ENCODE results near the gene LAPTM5.

Gene LAPTM5

GRCh38 chr1:30726773-30727684, 30.5 kb downstream of the LAPTM5 start:
- no peak for DNase-seq

DNA sequence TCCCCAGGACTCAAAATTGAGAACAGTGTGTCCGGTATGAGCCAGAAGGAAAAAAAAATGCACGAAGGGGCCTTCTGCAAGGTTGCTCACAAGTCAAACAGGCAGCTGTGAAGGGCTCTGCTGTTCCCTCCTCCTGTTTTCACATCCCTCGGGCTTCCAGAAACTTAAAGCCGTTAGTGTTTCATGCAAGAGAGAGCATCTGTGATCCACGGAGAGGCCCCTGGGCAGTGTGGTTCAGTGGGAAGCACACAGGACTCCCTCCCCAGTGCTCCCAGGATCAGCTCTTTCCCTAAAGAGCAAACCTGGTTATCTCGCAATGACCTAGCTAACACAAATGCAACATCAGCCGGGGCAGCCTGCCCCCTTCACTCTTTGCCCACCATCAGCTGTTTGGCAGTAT, 31.3 kb downstream of the LAPTM5 start:
- DNase-seq = no peak

DNA sequence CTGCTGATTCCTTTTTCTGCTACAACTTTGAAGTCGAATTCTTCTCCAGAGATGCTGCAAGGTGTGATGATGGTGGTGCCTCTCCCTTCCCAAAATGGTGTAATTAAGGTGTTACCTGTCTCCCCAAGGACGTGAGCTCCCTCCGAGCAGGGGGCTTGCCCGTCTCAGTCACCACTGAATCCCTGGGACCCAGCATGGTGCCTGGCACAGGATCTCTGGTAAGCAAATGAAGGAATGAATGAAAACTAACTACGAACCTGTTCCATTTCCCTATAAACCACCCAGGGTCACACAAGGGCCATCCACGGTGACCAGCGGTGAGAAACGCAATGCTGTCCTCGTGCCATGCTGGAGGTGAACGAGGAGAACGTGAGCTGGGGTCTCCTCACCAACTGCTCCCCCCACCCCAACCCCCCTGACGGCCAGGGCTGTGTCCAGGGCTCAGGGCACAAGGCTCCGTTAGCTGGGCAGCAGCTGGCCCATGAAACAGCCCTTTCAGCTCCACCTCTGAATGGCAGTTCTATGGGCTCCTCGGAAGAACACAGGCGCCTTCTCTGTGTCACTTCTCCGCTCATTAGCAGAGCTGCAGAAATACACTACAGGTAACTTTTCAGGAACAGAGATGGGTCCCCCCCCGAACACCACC, 32.0 kb downstream of the LAPTM5 start:
- no peak for DNase-seq

DNA sequence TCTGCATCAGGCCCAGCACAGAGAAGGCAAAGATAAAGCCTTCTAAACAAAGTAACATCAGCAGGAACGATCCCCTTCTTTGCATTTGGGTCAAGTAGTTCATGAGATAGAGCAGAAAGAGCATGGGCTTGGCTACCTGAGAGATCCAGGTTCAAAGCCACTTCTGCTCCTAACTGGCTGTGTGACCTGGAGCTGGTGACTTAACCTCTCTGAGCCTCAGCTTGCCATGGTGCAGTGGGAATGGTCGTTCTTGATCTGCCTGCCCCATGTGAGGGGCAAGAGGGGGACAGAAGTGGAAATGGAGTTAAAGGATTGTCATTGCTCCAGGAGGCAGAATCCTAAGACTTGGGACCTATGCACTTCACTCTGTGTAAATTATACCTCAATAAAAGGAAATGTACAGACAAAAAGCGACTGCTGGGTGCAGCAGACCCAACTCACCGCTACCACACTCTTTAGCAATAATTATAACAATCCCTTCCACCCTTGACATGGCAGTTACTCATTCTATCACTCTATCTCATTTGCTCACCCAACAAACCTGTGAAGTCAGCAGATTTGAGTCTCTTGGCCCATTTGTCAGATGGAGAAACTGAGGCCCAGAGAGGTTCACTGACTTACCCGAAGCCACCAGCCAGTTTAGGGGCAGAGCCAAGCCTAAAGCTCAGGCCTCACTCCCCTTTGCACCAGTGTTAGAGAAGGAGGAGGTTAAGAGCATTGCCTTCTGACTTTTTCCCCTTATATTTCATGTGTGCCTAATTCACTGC, 32.7 kb downstream of the LAPTM5 start:
- DNase-seq = no peak

GRCh38 chr1:30724175-30724574, 33.4 kb downstream of the LAPTM5 start:
- DNase-seq = no peak

GRCh38 chr1:30723331-30723755, 34.2 kb downstream of the LAPTM5 start, which contains the start of gene MATN1:
Gene MATN1 (minus strand): TSS chr1:30723585. CDS start chr1:30723551, 34 bp downstream.
- no peak for DNase-seq

- no peak for DNase-seq
Observed at GRCh38 chr1:30721812-30722537, 35.6 kb downstream of the LAPTM5 start.

DNA sequence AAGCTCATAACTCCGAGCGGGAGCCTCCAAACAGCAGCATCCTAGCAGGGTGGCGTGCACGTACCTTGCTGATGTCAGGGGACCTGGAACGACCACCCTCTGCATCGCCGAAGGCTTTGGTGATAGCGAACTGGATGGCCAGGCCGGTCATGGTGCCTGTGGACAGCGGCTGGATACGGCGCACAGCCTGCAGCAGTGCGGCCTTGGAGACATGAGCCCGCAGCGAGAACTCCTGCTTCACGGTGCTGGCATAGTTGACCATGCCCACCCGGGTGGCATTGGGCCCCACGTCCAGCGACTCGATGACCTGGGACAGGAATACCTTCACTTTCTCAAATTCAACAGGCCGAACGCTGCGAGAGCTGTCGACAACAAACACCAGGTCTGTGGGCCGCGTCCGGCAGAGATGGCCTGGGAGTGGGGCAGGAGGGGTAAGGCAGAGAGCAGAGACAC, 36.2 kb downstream of the LAPTM5 start:
- DNase-seq = no peak

DNA sequence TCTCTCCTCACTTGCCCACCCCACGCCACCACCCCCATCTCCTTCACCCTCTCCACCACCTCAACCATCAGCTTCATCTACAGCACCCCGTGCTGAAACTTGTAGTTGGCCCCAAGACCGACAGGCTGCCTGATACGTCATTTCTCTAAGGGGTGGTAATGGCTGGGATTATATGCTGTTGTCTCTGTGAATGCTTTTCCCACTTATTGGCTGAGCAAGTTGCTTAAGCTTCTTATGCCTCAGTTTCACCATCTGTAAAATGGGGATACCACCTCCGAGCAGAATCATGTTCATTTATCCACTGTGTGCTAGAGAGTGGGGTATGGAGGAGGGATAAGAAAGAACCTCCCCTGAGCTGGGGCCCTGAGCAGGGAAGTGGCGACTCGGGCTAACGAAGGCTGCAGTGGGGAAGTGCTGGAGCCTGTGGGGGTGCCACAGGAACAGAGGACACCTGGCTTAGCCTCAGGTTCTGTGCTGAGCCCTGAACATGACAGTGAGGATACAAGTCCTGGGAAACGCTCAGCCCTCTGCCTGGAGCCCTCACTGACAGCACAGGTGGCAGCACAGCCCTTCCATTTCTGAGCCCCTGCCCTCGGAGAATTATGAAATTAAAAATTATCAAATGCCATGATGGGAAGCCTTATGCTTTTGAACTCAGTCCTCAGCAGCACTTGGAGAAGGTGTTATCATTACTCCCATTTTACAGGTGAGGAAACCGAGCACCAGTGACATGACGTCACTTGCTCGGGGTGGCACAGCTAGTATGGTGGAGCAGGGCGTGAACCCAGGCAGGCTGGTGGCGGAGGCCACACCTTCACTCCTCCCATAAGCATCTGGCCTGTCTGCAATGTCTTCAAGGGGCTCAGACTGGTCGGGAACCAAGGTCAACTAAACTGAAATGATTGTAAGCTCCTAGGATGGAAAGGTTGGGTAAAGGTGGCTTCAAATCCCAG, 37.0 kb downstream of the LAPTM5 start:
- DNase-seq = no peak

DNA sequence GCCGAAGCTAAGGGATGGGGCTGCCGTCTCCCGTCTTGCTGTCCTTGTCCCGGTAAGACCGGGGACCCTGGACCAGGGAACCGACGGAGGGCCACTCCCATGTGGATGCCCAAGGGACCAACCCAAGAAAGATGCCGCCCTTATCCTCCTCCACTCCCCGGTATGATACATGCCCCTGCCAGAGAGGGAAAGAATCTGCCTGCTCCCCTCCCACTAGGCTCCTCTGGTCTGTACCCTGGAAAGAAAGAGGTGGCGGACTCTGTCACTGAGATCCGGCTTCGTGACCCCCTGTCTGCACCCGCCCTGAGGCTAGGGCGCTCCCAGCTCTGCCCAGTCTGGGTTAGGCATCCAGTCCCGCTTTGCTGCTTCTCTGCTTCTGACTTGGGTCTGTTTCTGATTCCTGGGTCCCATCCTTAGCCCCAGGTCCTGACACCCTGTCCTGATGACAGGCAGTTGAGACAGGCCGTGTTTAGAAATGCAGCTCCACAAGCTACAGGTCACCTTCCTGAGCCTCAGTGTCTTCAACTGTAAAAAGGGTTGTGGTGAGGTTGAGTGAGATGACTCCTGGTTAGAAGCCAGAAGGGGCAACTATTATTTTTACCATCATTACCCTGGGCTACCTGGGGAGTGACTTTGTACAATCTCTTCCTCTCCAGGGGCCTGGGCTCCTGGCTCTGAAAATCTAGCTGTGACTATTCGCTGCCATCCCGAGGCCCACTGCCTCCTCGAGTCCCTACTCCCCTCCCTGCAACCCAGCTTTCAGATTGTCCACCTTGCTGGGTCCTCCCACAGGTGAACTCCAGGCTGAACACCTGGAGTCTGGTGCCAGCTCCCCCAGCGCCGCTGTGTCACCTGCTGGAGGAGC, 37.9 kb downstream of the LAPTM5 start:
- no peak for DNase-seq

DNA sequence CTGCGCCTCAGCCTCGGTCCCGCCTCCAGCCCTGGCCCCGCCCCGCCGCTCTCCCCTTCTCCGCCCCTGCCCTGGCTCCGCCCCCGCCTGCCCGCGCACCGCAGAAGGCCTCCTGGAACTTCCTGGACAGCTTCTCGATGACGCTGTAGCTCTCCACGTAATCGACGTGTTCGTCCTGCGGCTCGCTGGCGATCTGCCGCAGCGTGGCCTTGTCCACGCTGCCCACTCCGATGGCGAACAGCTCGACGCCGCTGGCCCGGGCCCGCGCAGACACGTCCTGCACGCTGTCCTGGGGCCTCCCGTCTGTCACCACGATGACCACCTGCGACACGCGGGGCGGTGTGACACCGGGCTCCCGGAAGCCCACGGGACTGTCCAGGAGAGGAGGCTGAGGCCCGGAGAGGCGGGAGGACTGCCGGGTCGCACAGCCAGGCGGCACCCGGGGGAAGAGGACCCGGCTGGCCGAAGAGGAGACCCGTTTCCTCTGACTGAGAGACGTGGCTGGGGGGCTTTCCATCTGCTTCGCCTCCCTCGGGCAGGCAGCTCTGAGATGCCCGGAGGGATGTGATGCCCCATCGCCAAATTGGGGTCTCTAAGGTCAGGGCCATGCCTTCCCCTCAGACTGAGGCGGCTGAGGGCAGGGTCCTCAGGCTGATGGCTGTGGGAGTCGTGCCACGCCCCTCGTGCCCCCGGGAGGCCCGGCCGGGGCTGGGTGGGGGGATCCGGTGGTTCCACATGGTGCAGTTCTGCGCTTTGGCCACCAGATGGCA, 38.8 kb downstream of the LAPTM5 start:
- DNase-seq = peak; percentile 75

DNA sequence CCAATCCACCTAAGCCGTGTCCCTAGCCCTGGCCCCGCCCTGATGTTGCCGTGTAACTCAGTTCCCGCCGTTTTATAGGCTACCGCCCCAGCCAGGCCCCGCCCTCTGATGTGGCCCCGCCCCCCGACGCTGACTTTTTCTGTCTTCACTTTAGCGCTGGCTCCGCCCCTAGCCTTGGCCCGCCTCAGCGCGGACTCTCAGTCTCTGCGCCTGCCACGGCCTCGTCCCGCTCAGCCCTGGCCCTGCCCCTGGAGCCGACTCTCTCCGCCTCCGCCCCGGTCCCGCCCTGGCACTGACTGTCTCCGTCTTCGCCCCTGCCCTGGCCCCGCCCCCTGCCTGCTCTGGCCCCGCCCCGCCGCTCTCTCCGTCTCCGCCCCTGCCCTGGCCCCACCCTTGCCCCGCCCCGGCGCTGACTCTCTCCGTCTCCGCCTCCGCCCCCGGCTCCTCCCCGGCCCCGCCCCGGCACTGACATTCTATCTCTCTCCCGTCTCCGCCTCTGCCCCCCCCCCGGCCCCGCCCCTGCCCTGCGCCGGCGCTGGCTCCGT, 39.4 kb downstream of the LAPTM5 start:
- peak; percentile 99 for DNase-seq

DNA sequence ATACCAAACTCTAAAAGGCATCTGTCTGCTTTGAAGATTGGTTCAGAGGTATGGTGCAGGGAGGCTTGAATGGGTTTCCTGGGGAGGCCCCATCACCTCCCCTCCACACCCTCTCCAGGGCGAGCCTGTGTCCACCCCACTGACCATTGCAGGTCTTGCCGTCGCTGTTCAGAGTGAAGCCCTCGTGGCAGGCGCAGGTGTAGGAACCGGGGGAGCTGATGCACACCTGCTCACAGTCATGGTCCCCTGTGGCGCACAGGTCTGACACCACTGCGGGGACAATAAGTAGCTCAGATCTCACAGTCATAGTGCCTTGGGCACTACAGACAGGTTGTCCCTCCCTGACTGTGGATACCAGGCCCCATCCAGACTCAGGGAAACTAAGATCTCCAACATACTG, 40.9 kb downstream of the LAPTM5 start:
- no peak for DNase-seq

GRCh38 chr1:30715886-30716285, 41.7 kb downstream of the LAPTM5 start:
- no peak for DNase-seq

DNA sequence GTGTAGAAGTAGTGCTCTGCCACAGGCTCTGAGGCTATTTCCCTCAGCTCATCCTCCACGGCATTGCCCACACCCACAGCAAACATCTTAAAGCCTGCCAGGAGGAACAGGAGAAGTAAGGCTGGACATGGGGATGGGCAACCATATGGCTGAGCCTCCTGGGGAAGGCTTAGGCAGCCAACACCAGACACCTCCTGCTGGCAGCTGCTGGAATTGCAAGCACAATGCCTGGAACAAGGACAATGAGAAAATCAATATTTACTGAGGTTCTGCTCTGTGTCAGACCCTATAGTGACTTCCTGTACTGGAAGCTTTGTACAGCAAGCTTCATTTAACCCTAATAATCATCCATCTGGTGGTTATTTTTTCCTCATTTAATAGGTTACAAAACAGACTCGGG, 42.4 kb downstream of the LAPTM5 start:
- DNase-seq = no peak

DNA sequence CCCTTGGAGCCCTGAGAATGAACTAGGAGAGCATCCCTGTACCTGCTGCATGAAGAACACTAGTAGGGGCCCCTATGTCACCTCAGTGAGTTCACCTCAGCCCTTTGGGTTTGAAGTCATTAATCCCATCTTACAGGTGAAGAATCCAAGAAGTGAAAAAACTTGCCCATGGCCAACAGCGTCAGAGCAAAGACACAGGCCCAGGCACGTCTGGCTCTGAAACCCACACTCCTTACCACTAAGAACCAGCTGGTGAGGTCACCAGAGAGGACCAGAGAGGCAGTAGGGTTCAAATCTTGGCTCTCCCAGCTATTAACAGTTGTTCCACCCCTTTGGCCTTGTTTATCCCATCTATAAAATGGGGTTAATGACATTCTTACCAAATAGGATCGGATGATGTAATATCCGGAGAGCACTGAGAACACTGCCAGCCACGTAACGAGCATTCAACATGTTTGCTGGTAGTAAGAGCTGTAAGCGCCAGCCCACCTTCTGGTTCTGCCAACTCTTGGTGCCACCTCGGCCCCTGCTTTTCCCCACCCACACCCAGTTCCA, 43.0 kb downstream of the LAPTM5 start:
- no peak for DNase-seq

DNA sequence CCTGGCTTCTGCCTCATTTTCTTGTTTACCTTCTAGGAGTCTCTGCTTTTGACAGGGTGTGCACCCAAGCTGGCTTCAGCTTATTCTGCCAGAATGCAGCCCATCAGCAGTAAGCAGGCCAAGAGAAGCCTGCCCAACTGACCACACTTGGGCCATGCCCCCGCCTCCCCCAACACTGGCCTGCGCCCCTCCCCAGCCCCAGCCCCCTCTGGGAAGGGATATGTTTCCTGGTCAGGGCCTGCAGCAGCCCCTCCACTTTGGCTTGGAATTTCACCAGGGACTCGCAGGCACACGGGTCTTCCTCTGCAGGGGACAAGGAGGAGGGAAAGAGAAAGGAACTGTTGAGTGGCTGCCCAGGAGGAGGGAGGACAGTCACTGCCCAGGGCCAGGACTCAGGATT, 43.5 kb downstream of the LAPTM5 start:
- no peak for DNase-seq

- DNase-seq = no peak
Observed at GRCh38 chr1:30713311-30713710, 44.3 kb downstream of the LAPTM5 start.

GRCh38 chr1:30712583-30712982, 45.0 kb downstream of the LAPTM5 start:
- DNase-seq = no peak

All from activated effector memory CD4-positive, alpha-beta T cell treated with Interleukin-2 at 50 U/mL for 16 hours (primary cell).